Activated effector memory CD4-positive, alpha-beta T cell treated with Interleukin-2 at 50 U/mL for 16 hours (primary cell): ENCODE results near the gene PRSS56.

Experiments
- DNase-seq: peaks from one replicate; pipeline ENCODE4 v3.0.0-alpha.2; 2020

PRSS56 gene

DNA sequence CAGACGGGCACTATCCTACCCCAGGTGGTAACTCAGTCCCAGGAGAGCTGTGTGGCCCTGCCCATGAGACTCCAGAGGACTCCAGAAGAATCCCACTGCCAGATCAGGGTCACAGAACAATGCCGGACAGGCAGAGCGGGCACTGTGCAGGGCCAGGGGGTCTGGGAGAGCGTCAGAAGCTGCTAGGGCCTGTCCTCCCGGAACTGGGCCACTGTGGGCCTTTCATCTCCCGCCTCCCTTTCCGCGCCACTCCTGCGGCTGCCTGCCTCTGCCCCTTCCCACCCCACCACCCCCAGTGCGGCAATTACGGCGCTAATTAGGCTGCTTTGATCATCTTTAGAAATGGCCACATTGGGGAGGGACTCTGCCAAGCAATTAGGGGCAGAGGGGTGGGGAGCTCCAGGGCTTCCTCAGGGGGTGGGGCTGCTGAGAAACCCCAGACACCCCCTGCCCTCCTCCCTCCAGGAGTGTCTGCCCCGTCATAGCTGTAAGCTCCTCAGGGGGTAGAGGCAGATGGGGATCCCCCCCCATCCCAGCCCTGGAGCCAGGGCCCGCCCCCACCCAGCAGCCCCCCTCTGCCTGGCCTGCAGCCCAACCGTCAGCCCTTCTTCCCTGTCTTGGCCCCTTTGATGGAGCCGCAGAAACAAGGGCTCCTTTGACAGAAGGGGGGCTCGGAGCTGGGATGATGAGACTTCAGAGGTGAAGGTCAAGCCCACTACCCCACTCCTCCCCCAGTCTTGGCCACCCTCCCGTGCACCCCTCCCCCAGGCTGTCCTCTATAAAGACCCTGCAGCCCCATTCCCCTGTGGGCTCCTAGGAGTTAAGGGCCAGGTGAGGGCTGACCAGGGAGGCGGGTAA lies at the start of gene PRSS56:
PRSS56 (plus strand) TSS at position 808 of the 858 bp plus-strand sequence. CDS start 211 bp downstream, outside the sequence.
- DNase-seq, result no peak

DNA sequence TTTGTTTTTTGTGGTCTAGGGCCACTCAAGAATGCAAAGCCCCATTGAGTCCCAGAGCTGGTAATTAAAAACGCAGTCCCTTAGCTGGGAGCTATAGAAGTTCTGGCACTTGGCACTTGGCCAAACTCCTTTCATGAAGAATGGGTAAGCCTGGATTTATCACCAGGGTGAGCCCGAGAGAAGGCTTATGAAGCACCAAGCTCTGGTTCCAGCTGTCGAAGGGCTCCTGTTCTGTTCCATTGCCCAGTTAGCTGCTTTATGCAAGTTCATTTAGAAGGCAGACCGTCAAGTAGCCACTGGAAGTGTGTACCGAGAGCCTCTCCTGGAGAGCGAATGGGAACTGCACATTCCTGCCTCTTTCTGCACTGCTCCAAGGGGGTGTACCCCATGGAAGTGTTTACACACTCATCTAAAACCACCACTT lies 46.7 kb upstream of the PRSS56 start:
- DNase-seq, result no peak

GRCh38 chr2:232476045-232476444 lies 44.1 kb upstream of the PRSS56 start:
- no peak for DNase-seq

DNA sequence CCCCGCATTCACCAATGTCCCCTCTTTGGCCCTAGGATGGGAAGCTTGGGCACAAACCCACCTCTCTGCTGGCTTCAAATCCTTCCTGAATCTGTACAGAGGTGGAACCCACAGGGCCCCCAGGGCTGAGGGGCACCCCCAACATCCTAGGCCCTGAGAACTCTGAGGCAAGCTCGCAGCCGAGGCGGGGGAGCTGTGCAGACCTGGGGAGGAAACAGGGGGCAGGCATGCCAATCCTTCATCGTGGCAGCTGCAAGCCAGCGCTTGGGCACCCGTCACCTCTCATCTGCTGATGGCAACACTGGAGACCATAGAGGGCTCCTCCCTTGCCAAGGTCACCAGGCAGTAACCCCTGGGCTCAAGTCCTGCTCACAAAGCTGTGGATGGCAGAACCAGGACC lies 43.4 kb upstream of the PRSS56 start:
- no peak for DNase-seq

DNA sequence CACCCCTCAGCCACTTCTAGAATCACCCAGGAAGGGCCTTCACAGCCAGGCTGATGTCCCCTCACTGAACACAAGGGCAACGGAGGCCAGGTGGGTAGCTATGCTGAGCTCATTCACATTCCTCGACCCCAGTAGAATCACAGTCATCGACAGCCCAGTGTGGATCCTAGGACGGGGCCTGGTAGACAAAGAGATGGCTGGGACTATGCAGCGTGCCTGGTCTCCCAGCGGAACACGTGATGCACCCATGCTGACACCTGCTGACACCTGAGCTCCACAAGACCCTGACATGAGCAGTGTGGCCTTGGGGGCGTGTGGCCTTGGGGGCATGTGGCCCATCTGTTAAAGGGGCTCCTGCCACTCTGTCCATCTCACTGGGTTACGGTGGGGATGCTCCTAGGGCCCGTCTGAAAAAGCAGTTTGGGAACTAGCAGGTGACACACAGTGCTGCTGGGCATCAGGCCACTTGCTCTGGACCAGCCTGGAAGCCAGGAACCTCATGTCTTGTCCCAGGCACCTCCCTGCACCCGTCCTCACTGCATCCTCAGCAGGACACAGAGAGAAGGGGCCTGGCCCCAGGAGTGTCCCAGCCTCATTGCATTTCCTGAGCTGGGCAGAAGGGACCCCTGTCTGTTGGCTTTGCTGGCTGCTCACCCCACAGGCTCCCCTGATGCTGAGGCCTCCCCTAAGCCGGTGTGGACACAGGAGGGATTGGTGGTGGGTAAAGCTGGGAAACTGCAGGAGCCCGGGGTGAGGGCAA lies 42.3 kb upstream of the PRSS56 start:
- DNase-seq, result no peak

GRCh38 chr2:232478571-232479340 lies 41.4 kb upstream of the PRSS56 start:
- DNase-seq, result no peak

DNA sequence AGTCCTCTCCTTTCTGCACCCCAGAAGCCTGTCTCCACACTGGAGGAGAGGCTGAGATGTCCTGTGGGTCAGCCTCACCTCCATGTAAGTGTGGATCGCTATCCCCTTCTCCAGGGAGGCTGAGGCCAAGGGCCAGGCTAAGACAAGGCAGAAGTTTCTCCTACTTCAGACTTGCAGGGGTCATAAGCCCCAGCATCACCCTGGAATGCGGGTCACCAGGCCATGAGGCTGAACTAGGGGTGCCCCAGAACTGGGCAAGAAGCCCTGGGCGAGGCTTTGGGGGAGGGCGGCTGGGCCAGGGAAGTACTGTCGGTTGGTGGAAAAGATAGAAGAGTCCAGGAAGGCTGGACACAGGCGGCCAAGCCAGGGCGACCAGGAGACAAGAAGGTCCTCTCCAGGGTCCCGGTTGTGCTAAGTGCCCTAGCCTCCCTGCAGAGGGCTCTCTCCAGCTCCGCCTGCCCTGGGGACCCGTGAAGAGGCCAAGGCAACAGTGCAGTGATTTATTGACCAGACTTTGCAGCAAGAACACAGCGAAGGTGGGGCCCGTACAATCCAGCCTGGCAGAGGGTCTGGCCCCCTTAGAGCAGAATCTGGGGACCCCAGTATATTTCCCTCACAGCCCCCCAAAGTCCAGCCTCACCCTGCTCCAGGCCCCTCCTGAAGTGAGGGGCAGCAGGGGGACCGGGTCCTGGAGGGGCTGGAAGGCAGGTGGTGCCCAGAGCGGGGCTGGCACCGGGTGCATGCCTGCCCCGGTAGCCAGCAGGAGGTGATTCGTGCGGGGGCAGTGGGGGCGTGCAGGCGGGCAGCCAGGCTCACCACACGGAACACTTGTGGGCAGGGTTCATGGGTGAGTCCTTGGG lies 40.6 kb upstream of the PRSS56 start:
- DNase-seq, result no peak

GRCh38 chr2:232480201-232481190 lies 39.7 kb upstream of the PRSS56 start:
- no peak for DNase-seq

DNA sequence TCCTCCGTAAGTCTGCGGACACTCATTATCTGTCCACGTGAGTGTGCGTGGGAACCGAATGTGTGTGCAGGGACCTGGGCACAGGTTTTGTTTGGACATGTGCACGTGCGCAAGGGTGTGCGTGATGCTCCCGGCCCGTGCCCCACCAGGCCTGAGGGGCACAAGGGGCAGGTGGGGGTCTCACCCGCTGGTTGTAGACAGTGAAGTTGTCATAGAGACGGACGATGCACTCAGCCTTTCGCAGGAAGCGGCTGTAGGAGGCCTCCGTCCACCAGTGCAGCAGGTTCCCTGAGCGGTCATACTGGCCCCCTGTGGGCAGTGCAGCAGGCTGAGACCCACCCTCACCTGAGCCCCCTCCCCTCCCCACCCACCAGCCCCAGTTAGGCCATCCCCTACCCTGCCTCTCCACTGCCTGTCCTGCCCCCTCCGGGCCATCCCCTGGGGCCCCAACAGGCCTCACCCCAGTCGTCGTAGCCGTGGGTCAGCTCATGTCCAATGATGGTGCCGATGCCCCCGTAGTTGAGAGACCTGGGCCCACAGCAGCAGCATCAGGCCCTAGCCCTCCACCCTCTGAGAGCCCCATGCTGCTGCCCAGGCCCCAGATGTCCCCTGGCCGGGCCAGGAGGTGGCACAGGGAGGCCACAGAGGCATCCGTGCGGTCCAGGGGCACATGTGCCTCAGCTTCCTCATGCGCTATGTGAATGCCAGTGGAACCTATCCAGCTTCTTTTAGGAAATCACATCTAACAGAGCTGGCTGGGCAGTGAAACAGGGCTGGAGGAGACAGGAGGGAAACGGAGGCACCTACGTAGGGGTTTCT lies 38.7 kb upstream of the PRSS56 start:
- no peak for DNase-seq

DNA sequence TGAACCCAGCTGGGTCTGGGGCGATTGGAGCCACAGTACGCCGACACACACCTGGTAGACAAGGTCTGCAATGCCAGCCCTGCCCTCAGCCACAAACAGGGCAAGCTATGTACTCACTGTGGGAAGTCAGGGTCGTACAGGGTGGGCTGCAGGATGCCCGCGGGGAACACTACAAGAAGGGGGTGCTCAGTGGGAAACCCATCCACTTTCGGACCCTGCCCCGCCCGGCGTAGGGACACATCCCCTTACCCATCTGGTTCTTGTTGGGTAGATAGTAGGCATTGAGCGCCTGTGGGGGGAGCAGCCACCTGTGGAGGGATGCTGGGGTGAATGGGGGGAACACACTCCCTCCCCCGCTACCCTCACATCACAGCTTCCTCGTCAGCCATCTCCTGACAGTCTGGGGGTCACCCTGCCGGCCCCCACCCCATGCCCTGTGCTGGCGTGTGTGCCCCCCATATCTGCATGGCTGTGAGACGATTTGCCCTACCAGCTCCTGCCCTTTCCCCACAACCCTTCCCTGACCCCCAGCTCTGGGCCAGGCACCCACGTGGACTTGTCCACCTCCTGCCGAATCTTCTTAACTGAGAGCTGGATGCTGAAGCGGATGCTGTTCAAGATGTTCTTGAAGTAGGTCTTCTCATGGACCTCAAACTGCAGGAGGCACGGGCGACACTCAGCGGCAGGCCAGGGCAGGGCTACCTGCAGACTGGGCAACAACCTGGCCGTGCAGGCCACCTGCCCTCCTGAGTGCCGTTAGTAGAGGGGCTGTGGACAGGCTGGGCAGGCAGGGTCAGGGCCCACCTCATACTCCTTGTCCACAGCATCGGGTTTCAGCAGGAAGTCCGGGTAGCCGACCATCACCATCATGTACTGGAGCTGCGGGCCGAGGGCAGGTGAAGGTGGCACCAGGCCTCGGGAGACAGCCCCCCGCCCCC lies 37.6 kb upstream of the PRSS56 start:
- DNase-seq, result no peak

DNA sequence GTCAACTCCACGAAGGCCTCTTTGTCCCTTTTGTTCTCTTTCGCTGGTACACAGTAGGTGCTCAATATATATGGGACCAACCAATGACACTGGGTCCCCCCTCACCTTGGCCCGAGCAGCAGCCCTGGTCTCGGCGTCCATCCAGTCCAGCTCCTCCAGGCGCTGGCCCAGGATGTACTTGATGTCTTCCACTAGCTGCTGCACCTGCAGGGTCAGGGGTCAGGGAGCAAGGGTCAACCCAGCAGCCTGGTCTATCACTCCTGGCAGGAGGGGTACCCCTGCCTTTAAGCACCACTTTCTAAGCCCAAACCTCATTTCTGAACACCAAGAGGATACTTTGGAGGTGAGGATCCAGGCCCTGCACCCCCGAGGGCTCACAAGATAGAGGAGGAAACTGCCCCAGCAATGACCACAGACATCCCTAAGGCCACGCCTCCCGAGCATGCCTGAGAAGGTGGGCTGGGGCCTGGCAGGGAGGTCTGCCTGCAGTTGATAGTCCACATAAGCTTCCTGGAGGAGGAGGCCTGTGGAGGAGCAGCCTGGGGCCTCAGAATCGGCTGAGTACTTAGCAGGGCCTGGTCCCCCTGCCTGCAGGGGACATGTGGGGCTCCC lies 36.8 kb upstream of the PRSS56 start:
- no peak for DNase-seq

- DNase-seq, result no peak
Measured at GRCh38 chr2:232483923-232484627, 36.1 kb upstream of the PRSS56 start.

GRCh38 chr2:232484628-232485347 lies 35.4 kb upstream of the PRSS56 start:
- no peak for DNase-seq

GRCh38 chr2:232485348-232485756 lies 34.8 kb upstream of the PRSS56 start:
- DNase-seq, result no peak

GRCh38 chr2:232485757-232486557 lies 34.2 kb upstream of the PRSS56 start:
- DNase-seq, result no peak
